Thyroid gland (tissue), 4 donors: ENCODE results near the gene ZBTB7A. TPM values are rescaled to one million over a fixed set of nuclear protein-coding genes. Genes with fewer than 3 reads are reported as not detected.

Source experiments
- DNase-seq, 2 donors: peaks; one replicate each; pipeline ENCODE4 v3.0.0-alpha.2; 2019
- H3K27ac ChIP-seq, 3 donors: fragments of 200-600 bp; sonication (generic); 1 replicate in 2 of 3; 2 replicates in 1 of 3; pipeline ENCODE4 v1.5.1; 2016 to 2019; ENCODE audit warnings: mild to moderate bottlenecking in 1 of 3, moderate library complexity in 1 of 3
- H3K27me3 ChIP-seq: fragments of 200-600 bp; sonication (generic); one replicate; pipeline ENCODE4 v1.5.1; 2019
- H3K36me3 ChIP-seq, 2 donors: fragments of 200-600 bp; sonication (generic); one replicate each; pipeline ENCODE4 v1.5.1; 2016 to 2019
- H3K4me1 ChIP-seq, 2 donors: fragments of 200-600 bp; sonication (generic); one replicate each; pipeline ENCODE4 v1.5.1; 2017 to 2019
- H3K4me3 ChIP-seq, 3 donors: fragments of 200-600 bp; sonication (generic); replicated peaks in 1 of 3; 1 replicate in 2 of 3; 2 replicates in 1 of 3; pipeline ENCODE4 v1.5.1; 2016; ENCODE audit warnings: mild to moderate bottlenecking in 1 of 3
- H3K9me3 ChIP-seq: fragments of 200-600 bp; sonication (generic); one replicate; pipeline ENCODE4 v1.5.1; 2017
- CTCF ChIP-seq, 6 experiments: fragments of 200-600 bp in 3 of 6; fragments of 450-650 bp in 3 of 6; sonication (generic) in 3 of 6; IDR thresholded peaks; one replicate each; pipeline ENCODE4 v1.5.1; 2016 to 2019; ENCODE audit warnings: antibody characterized with exemption in 6 of 6, mild to moderate bottlenecking in 2 of 6, inconsistent platforms in 1 of 6, moderate library complexity in 1 of 6
- POLR2A ChIP-seq, 2 donors: fragments of 450-650 bp; IDR thresholded peaks; one replicate each; pipeline ENCODE4 v1.6.1; 2017; ENCODE audit warnings: antibody characterized with exemption in 2 of 2, mild to moderate bottlenecking in 2 of 2, moderate library complexity in 1 of 2
- WGBS, 2 donors: methylation state at CpG; one replicate each; pipeline ENCODE4 v1.1.5; 2017; 5-methylcytosine and 5-hydroxymethylcytosine counted together
- intact Hi-C: fragments of 100-400 bp; cut with DNase I; formaldehyde crosslinking; loops from one replicate; pipeline ENCODE4 v1.15.1; 2023
- total RNA-seq, 4 donors: library from RNA; depleted of rRNA; stranded (reverse); fragments of >200 nt; gene quantifications; one replicate each; pipeline ENCODE4 v1.2.3, GENCODE V29; 2016

The ZBTB7A gene
- 10 to 100 TPM; 45.3 to 85.3 (median 54.9) TPM for total RNA-seq

GRCh38 chr19:4066682-4067395 lies at the start of gene ZBTB7A:
Gene ZBTB7A (minus strand): TSS chr19:4066899. CDS start chr19:4055232, 11,667 bp downstream.
- Histone ChIP-seq H3K4me3 (peak within 1 kb of the TSS; percentile 83 to 93 (median 93)), H3K27me3 (no peaks in the 10 kb centered on the region), H3K36me3 (no peaks in the 10 kb centered on the region), H3K4me1 (peaks cover 27 to 31% of the 10 kb centered on the region in 2 donors), H3K9me3 (no peaks in the 10 kb centered on the region), H3K27ac (peak within 1 kb of the TSS; percentile 91 to 98 (median 93))
- peak; percentile 84 to 86 for DNase-seq
- intact Hi-C loops: loop anchor here (5.0 kb wide), 1 partner anchor 55 kb away; the partner anchor contains the start of gene MAP2K2
- TF ChIP-seq POLR2A (IDR thresholded peaks at IDR 0.05) (peak; percentile 22 to 40), CTCF (IDR thresholded peaks at IDR 0.05) (no peak)
- 1% methylated on average over 25 of the region's 85 CpGs; no CpG with 5 or more reads in 1 of the 2 donors for WGBS, 2 donors

GRCh38 chr19:4115818-4116385 lies 49.2 kb upstream of the ZBTB7A start:
- Histone ChIP-seq H3K27me3 (no peaks in the 10 kb centered on the region), H3K27ac (no peak overlapping the region), H3K4me3 (no peak overlapping the region), H3K36me3 (peaks cover 13 to 23% of the 10 kb centered on the region in 2 donors), H3K4me1 (no peaks in the 10 kb centered on the region), H3K9me3 (no peaks in the 10 kb centered on the region)
- intact Hi-C loops: no loop called here
- TF ChIP-seq POLR2A (IDR thresholded peaks at IDR 0.05) (no peak), CTCF (IDR thresholded peaks at IDR 0.05) (no peak)
- 88 to 90% methylated on average over 5 to 8 of the region's 13 CpGs for WGBS, 2 donors
- no peak for DNase-seq

- peaks cover 13 to 23% of the 10 kb centered on the region in 2 donors for H3K36me3 ChIP-seq
Observed at GRCh38 chr19:4115050-4115817, 48.5 kb upstream of the ZBTB7A start.

GRCh38 chr19:4114181-4114580 lies 47.5 kb upstream of the ZBTB7A start:
- TF ChIP-seq CTCF (IDR thresholded peaks at IDR 0.05) (no peak), POLR2A (IDR thresholded peaks at IDR 0.05) (no peak)
- Histone ChIP-seq H3K4me1 (peaks cover 0 to 4% of the 10 kb centered on the region in 2 donors), H3K4me3 (no peak overlapping the region), H3K27ac (no peak overlapping the region), H3K9me3 (no peaks in the 10 kb centered on the region), H3K27me3 (no peaks in the 10 kb centered on the region), H3K36me3 (peaks cover 13 to 29% of the 10 kb centered on the region in 2 donors)
- WGBS, 2 donors: 90% methylated on average over 19 of the region's 19 CpGs
- no peak for DNase-seq
- intact Hi-C loops: no loop called here

More at GRCh38 chr19:4115050-4115817, 48.5 kb upstream of the ZBTB7A start:
- intact Hi-C loops: no loop called here
- H3K9me3 ChIP-seq: no peaks in the 10 kb centered on the region
- DNase-seq: no peak
- H3K4me3 ChIP-seq: no peak overlapping the region
- H3K4me1 ChIP-seq: no peaks in the 10 kb centered on the region
- no peaks in the 10 kb centered on the region for H3K27me3 ChIP-seq
- no peak for TF ChIP-seq POLR2A (IDR thresholded peaks at IDR 0.05)
- TF ChIP-seq CTCF (IDR thresholded peaks at IDR 0.05): no peak
- H3K27ac ChIP-seq: no peak overlapping the region
- WGBS, 2 donors: 76 to 79% methylated on average over 19 to 27 of the region's 27 CpGs
